IMR-90 (cell line): ENCODE data around the gene LDLRAD4. TPM values are rescaled to one million over a fixed set of nuclear protein-coding genes. Genes with fewer than 3 reads are reported as not detected.

Experiments
- ATAC-seq: fragments of 200-7000 bp; cut with Tn5 transposase; 2 replicates; pipeline ENCODE4 v1.9.1; 2020; ENCODE audit warnings: low read depth, mild to moderate bottlenecking, moderate library complexity
- BruUV-seq: library from RNA; stranded (reverse); fragments of 400-500 nt; replicated peaks from 2 replicates; lab custom pipeline; 2021; lab: Mats Ljungman, UMichigan
- CTCF ChIA-PET: fragments of 300-600 bp; formaldehyde crosslinking; extraction: SDS; loops from one replicate; lab custom pipeline; 2021; ENCODE audit warnings: antibody characterized with exemption; lab: Yijun Ruan, JAX
- POLR2A ChIA-PET: fragments of 300-600 bp; sonication (Branson Sonifier 250); formaldehyde crosslinking; loops from one replicate; lab custom pipeline; 2022; ENCODE audit warnings: antibody characterized with exemption; ENCODE audit not compliant: unreplicated experiment; lab: Charles Lee
- DNase-seq: peaks from one replicate; pipeline ENCODE4 v3.0.0; 2013
- H2AFZ ChIP-seq: replicated peaks from 2 replicates; pipeline ENCODE3; 2013; ENCODE audit warnings: low read length, mild to moderate bottlenecking; ENCODE audit not compliant: poor library complexity
- H2AK5ac ChIP-seq: 2 replicates; pipeline ENCODE4 v1.6.1; 2013; ENCODE audit warnings: low read depth, low read length, inconsistent platforms
- H2AK9ac ChIP-seq: replicated peaks from 2 replicates; pipeline ENCODE3; 2013; ENCODE audit warnings: mild to moderate bottlenecking, low read depth, low read length, moderate library complexity; ENCODE audit not compliant: poor library complexity
- H2BK120ac ChIP-seq: 2 replicates; pipeline ENCODE4 v1.6.1; 2013; ENCODE audit warnings: low read depth, low read length, inconsistent platforms
- H2BK15ac ChIP-seq: 3 replicates; pipeline ENCODE4 v1.6.1; 2013; ENCODE audit warnings: low read depth, low read length, inconsistent platforms
- H2BK20ac ChIP-seq: 2 replicates; pipeline ENCODE4 v1.6.1; 2013; ENCODE audit warnings: low read depth, mild to moderate bottlenecking, inconsistent platforms, low read length, moderate library complexity
- H2BK5ac ChIP-seq: 2 replicates; pipeline ENCODE4 v1.6.1; 2013; ENCODE audit warnings: mild to moderate bottlenecking, low read depth, low read length, inconsistent platforms; ENCODE audit not compliant: poor library complexity, severe bottlenecking
- H3K14ac ChIP-seq: replicated peaks from 2 replicates; pipeline ENCODE4 v1.6.1; 2013; ENCODE audit warnings: low read depth, low read length, inconsistent platforms
- H3K18ac ChIP-seq: 2 replicates; pipeline ENCODE4 v1.6.1; 2013; ENCODE audit warnings: low read depth, low read length, control low read depth
- H3K23ac ChIP-seq: 2 replicates; pipeline ENCODE4 v1.6.1; 2013; ENCODE audit warnings: low read depth, low read length, inconsistent platforms
- H3K27ac ChIP-seq: 2 replicates; pipeline ENCODE4 v1.5.1; 2013; ENCODE audit warnings: mild to moderate bottlenecking, control low read depth, low read length; ENCODE audit not compliant: insufficient read depth
- H3K27me3 ChIP-seq: 2 replicates; pipeline ENCODE4 v1.6.1; 2013; ENCODE audit warnings: low read length; ENCODE audit not compliant: control insufficient read depth, insufficient read depth
- H3K36me3 ChIP-seq: 2 replicates; pipeline ENCODE4 v1.6.1; 2013; ENCODE audit warnings: low read length, mixed read lengths; ENCODE audit not compliant: control insufficient read depth, insufficient read depth
- H3K4ac ChIP-seq: 2 replicates; pipeline ENCODE4 v1.6.1; 2013; ENCODE audit warnings: low read depth, low read length, inconsistent platforms
- H3K4me1 ChIP-seq: 2 replicates; pipeline ENCODE4 v1.6.1; 2013; ENCODE audit warnings: low read length, mixed read lengths; ENCODE audit not compliant: control insufficient read depth, insufficient read depth
- H3K4me2 ChIP-seq: 2 replicates; pipeline ENCODE4 v1.6.1; 2013; ENCODE audit warnings: low read depth, mild to moderate bottlenecking, control low read depth, low read length, moderate library complexity
- H3K4me3 ChIP-seq: 2 replicates; pipeline ENCODE4 v1.5.1; 2013; ENCODE audit warnings: low read depth, mild to moderate bottlenecking, control low read depth, low read length, moderate library complexity; ENCODE audit not compliant: insufficient read depth
- H3K56ac ChIP-seq: 2 replicates; pipeline ENCODE4 v1.6.1; 2013; ENCODE audit warnings: low read length, inconsistent platforms; ENCODE audit not compliant: insufficient read depth; ENCODE audit errors: extremely low read depth
- H3K79me1 ChIP-seq, 2 experiments: 2 replicates each; pipeline ENCODE4 v1.6.1; 2013; ENCODE audit warnings: low read length in 2 of 2, inconsistent platforms in 1 of 2, low read depth in 1 of 2
- H3K9ac ChIP-seq: 2 replicates; pipeline ENCODE4 v1.6.1; 2013; ENCODE audit warnings: low read depth, low read length, control low read depth
- H3K9me1 ChIP-seq: 2 replicates; pipeline ENCODE4 v1.6.1; 2013; ENCODE audit warnings: low read length, inconsistent platforms; ENCODE audit not compliant: insufficient read depth
- H3K9me3 ChIP-seq: 2 replicates; pipeline ENCODE4 v1.6.1; 2013; ENCODE audit warnings: low read length; ENCODE audit not compliant: control insufficient read depth, insufficient read depth
- H4K20me1 ChIP-seq: 2 replicates; pipeline ENCODE4 v1.6.1; 2013; ENCODE audit warnings: low read length, inconsistent platforms; ENCODE audit not compliant: insufficient read depth
- H4K5ac ChIP-seq: 2 replicates; pipeline ENCODE4 v1.6.1; 2013; ENCODE audit warnings: mild to moderate bottlenecking, low read depth, low read length, control low read depth
- H4K8ac ChIP-seq, 2 experiments: 2 replicates each; pipeline ENCODE4 v1.6.1; 2013; ENCODE audit warnings: low read depth in 2 of 2, low read length in 2 of 2, control low read depth in 1 of 2, inconsistent platforms in 1 of 2
- H4K91ac ChIP-seq: 2 replicates; pipeline ENCODE4 v1.6.1; 2013; ENCODE audit warnings: low read depth, low read length, inconsistent platforms; ENCODE audit not compliant: insufficient read depth
- CHD1 ChIP-seq: IDR thresholded peaks from 2 replicates; pipeline ENCODE4 v1.6.1; 2012; ENCODE audit warnings: low read depth, low read length, improper control_type of control experiment
- FOS ChIP-seq: fragments of 150-350 bp; IDR thresholded peaks from 2 replicates; pipeline ENCODE4 v1.6.1; 2016; ENCODE audit warnings: low read depth, low read length
- MAZ ChIP-seq: IDR thresholded peaks from 2 replicates; pipeline ENCODE4 v1.6.1; 2012; ENCODE audit warnings: low read depth, mild to moderate bottlenecking, low read length, improper control_type of control experiment, moderate library complexity, borderline replicate concordance
- MXI1 ChIP-seq: IDR thresholded peaks from 2 replicates; pipeline ENCODE4 v1.6.1; 2012; ENCODE audit warnings: low read depth, mild to moderate bottlenecking, low read length, moderate library complexity, borderline replicate concordance
- NFE2L2 ChIP-seq: fragments of 150-350 bp; IDR thresholded peaks from 2 replicates; pipeline ENCODE4 v1.6.1; 2016; ENCODE audit warnings: low read depth, mild to moderate bottlenecking, low read length
- SMC3 ChIP-seq: fragments of 150-350 bp; IDR thresholded peaks from 2 replicates; pipeline ENCODE4 v1.6.1; 2016; ENCODE audit warnings: low read depth, mild to moderate bottlenecking, antibody characterized with exemption, low read length, moderate library complexity
- WGBS, 2 experiments: methylation state at CpG; one replicate each; pipeline versions ENCODE4 v1.1.5 to v1.1.7; 2013; ENCODE audit warnings: missing lambda C conversion rate in 2 of 2; ENCODE audit not compliant: insufficient read length in 1 of 2; ENCODE audit errors: extremely low coverage in 2 of 2; 5-methylcytosine and 5-hydroxymethylcytosine counted together
- dilution Hi-C: fragments of 300-500 bp; cut with HindIII; formaldehyde crosslinking; loops from one replicate; pipeline ENCODE4 v1.14.3; 2018; ENCODE audit warnings: low sequenced_read_pairs; ENCODE audit not compliant: unreplicated experiment
- in situ Hi-C: fragments of 300-500 bp; cut with MboI; formaldehyde crosslinking; loops from 3 replicates; pipeline ENCODE4 v1.14.3; 2019; ENCODE audit warnings: low sequenced_read_pairs, inconsistent platforms, mixed read lengths
- intact Hi-C: fragments of 100-400 bp; cut with micrococcal nuclease; formaldehyde crosslinking; loops from 2 replicates; pipeline ENCODE4 v1.10.0; 2022
- polyA plus RNA-seq, 3 experiments: library from polyadenylated mRNA; depleted of rRNA; stranded (reverse); fragments of >200 nt; gene quantifications; 2 replicates each; pipeline ENCODE4 v1.2.3, GENCODE V29; 2012; ENCODE audit warnings: low replicate concordance in 1 of 3
- total RNA-seq: library from RNA; depleted of rRNA; stranded (reverse); fragments of >200 nt; gene quantifications from 2 replicates; pipeline ENCODE4 v1.2.3, GENCODE V29; 2012
- TF ChIP-seq, protein P1 (sequence below): conservative IDR thresholded peaks from 2 replicates; pipeline ENCODE4 v1.5.1; 2012; ENCODE audit warnings: mild to moderate bottlenecking, low read depth, low read length, improper control_type of control experiment

Gene LDLRAD4
- total and polyA plus RNA-seq, 2 of the 4 experiments (the other 2 are of a cell fraction): not detected

DNA sequence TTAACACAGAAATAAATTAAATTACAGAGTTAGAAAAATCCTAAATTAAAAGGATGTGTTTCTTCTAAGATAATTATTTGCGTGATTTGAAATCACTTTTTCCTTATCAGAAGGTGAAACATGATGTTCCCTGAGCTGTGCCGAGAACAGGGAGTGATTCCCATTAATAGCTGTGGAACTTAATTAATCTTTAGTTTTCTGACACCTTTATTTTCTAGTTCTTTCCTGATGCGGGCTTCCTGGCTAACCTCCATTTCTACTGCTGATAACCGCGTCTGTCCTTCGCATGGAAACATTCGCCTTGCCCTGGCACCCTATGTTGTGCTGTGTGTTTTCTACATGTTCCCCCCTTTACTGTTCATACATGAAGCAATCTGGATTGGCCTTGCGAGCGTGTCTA is 334.9 kb downstream of the LDLRAD4 start:
- H3K4me2 ChIP-seq: no peak overlapping the region
- dilution Hi-C loops (no loop called here), in situ Hi-C loops (no loop called here), intact Hi-C loops (no loop called here)
- no peak overlapping the region for H4K5ac ChIP-seq
- H2BK5ac ChIP-seq: no peak overlapping the region
- no peaks in the 10 kb centered on the region for H3K9me1 ChIP-seq
- no peak overlapping the region for H4K8ac ChIP-seq
- no peak overlapping the region for H2AK9ac ChIP-seq
- H2BK15ac ChIP-seq: no peak overlapping the region
- no peak overlapping the region for H2BK120ac ChIP-seq
- no peak overlapping the region for H3K23ac ChIP-seq
- ChIA-PET CTCF (no interaction called here), POLR2A (no interaction called here)
- H3K79me1 ChIP-seq: no peaks in the 10 kb centered on the region
- H2AFZ ChIP-seq: no peak overlapping the region
- no peak overlapping the region for H3K56ac ChIP-seq
- H3K9me3 ChIP-seq: no peaks in the 10 kb centered on the region
- no peak overlapping the region for H2AK5ac ChIP-seq
- H3K27ac ChIP-seq: no peak overlapping the region
- H3K27me3 ChIP-seq: peaks cover 10% of the 10 kb centered on the region
- H4K91ac ChIP-seq: no peak overlapping the region
- no peak overlapping the region for H3K4ac ChIP-seq
- ATAC-seq (no peak), DNase-seq (no peak)
- H3K9ac ChIP-seq: no peak overlapping the region
- TF ChIP-seq, protein P1, sequence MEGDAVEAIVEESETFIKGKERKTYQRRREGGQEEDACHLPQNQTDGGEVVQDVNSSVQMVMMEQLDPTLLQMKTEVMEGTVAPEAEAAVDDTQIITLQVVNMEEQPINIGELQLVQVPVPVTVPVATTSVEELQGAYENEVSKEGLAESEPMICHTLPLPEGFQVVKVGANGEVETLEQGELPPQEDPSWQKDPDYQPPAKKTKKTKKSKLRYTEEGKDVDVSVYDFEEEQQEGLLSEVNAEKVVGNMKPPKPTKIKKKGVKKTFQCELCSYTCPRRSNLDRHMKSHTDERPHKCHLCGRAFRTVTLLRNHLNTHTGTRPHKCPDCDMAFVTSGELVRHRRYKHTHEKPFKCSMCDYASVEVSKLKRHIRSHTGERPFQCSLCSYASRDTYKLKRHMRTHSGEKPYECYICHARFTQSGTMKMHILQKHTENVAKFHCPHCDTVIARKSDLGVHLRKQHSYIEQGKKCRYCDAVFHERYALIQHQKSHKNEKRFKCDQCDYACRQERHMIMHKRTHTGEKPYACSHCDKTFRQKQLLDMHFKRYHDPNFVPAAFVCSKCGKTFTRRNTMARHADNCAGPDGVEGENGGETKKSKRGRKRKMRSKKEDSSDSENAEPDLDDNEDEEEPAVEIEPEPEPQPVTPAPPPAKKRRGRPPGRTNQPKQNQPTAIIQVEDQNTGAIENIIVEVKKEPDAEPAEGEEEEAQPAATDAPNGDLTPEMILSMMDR: no peak
- TF ChIP-seq MXI1 (no peak), MAZ (no peak), FOS (no peak), SMC3 (no peak), NFE2L2 (no peak), CHD1 (no peak)
- H3K14ac ChIP-seq: no peak overlapping the region
- WGBS, 2 experiments: 86% methylated on average over 4 of the region's 9 CpGs; no CpG with 5 or more reads in 1 of the 2 experiments
- no peak overlapping the region for H2BK20ac ChIP-seq
- no peak overlapping the region for H3K4me3 ChIP-seq
- H3K18ac ChIP-seq: no peak overlapping the region
- BruUV-seq: no TSS peak
- H3K4me1 ChIP-seq: no peaks in the 10 kb centered on the region
- H4K20me1 ChIP-seq: no peaks in the 10 kb centered on the region
- no peaks in the 10 kb centered on the region for H3K36me3 ChIP-seq
